GM19193 (cell line): ENCODE measurements around the gene MPG.

ENCODE experiments used
- POLR2A ChIP-seq: IDR thresholded peaks from 4 replicates; pipeline ENCODE4 v1.6.1; 2011; ENCODE audit not compliant: insufficient read depth, insufficient read length; ENCODE audit errors: extremely low read depth

Gene MPG

DNA sequence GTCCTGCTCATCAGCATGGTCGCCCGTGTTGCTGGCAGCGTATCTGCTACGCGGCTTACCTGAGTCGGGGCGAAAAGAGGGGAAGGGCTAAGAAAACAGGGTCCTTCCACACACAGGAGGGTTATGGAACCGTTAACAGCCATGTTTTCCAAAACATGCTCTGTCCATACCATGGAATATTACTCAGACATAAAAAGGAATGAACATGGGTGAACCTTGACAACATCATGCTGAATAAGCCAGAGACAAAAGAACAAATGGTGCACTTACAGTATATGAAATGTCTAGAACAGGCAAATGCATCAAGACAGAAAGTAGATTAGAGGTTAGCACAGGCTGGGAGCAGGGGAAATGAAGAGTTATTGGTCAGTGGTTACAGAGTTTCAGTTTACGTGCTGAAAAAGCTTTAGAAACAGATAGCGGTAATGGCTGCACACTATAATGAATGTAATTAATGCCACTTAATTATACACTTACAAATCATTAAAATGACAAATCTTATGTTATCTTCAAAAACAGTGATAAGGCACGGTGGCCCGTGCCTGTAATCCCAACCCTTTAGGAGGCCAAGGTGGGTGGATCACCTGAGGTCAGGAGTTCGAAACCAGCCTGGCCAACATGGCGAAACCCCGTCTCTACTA is 52.6 kb downstream of the MPG start:
- TF ChIP-seq POLR2A = no peak

DNA sequence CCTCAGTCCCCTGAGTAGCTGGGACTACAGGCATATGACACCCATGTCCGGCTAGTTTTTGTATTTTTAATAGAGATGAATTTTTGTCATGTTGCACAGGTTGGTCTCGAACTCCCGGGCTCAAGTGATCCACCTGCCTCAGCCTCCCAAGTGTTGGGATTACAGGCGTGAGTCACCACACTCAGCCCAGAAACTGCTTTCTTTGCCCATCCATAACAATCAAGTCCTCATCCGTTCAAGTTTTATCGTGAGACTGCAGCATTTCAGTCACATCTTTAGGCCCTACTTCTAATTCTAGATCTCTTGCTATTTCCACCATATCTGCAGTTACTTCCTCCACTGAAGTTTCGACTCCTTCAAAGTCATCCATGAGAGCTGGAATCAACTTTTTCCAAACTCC is 54.1 kb downstream of the MPG start:
- no peak for TF ChIP-seq POLR2A

DNA sequence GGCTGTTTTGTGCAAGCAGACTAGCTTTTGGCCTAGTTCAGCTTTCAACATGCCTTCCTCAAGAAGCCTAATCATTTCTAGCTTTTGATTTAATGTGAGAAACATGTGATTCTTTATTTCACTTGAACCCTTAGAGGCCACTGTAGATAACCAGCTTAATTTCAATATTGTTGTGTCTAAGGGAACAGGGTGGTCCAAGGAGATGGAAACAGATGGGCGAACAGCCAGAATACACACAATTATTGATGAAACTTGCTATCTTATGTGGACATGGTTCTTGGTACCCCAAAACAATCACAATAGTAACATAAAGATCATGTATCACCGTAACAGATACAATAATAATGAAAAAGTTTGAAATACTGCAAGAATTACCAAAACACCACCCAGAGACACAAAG is 55.7 kb downstream of the MPG start:
- TF ChIP-seq POLR2A = no peak
